Loucy (cell line): ENCODE data around the gene TAP1.
A peak's percentile ranks its signal among the peaks of the same experiment; 100 is the strongest.

Experiments
- H2AFZ ChIP-seq: fragments of 200-600 bp; sonication (generic); 2 replicates; pipeline ENCODE4 v1.6.0; 2016; ENCODE audit warnings: antibody characterized with exemption, mild to moderate bottlenecking, low read length, moderate library complexity
- H3F3A ChIP-seq: fragments of 200-600 bp; 2 replicates; pipeline ENCODE4 v1.6.0; 2016; ENCODE audit warnings: antibody characterized with exemption, low read depth, mild to moderate bottlenecking
- H3K27me3 ChIP-seq: fragments of 200-600 bp; sonication (generic); 2 replicates; pipeline ENCODE4 v1.6.1; 2014; ENCODE audit warnings: low read length, mild to moderate bottlenecking; ENCODE audit not compliant: insufficient read depth, poor library complexity, severe bottlenecking
- H3K36me3 ChIP-seq: fragments of 200-600 bp; sonication (generic); 2 replicates; pipeline ENCODE4 v1.6.1; 2016; ENCODE audit warnings: low read length; ENCODE audit not compliant: insufficient read depth
- H3K4me1 ChIP-seq: fragments of 200-600 bp; sonication (generic); 2 replicates; pipeline ENCODE4 v1.5.1; 2014; ENCODE audit warnings: low read length, mild to moderate bottlenecking; ENCODE audit not compliant: insufficient read depth, poor library complexity, severe bottlenecking
- H3K4me2 ChIP-seq: fragments of 200-600 bp; sonication (generic); 2 replicates; pipeline ENCODE4 v1.6.0; 2014; ENCODE audit warnings: antibody characterized with exemption, low read length, low read depth, mild to moderate bottlenecking; ENCODE audit not compliant: poor library complexity, severe bottlenecking
- H3K4me3 ChIP-seq: fragments of 200-600 bp; sonication (generic); 2 replicates; pipeline ENCODE4 v1.5.1; 2014; ENCODE audit warnings: low read length, mild to moderate bottlenecking, mixed read lengths; ENCODE audit not compliant: poor library complexity, severe bottlenecking
- H3K79me2 ChIP-seq: fragments of 200-600 bp; sonication (generic); 2 replicates; pipeline ENCODE4 v1.6.1; 2014; ENCODE audit warnings: low read length; ENCODE audit not compliant: insufficient read depth
- H3K9ac ChIP-seq: fragments of 200-600 bp; sonication (generic); 2 replicates; pipeline ENCODE4 v1.6.0; 2014; ENCODE audit warnings: mild to moderate bottlenecking, low read depth, low read length, moderate library complexity; ENCODE audit not compliant: poor library complexity, severe bottlenecking
- H3K9me2 ChIP-seq: fragments of 200-600 bp; sonication (generic); replicated peaks from 2 replicates; pipeline ENCODE4 v1.6.1; 2016; ENCODE audit warnings: low read depth, low read length, mixed read lengths
- H3K9me3 ChIP-seq: fragments of 200-600 bp; sonication (generic); 2 replicates; pipeline ENCODE4 v1.6.1; 2014; ENCODE audit warnings: mild to moderate bottlenecking, antibody characterized with exemption, low read length, low read depth; ENCODE audit not compliant: insufficient read depth
- H4K20me1 ChIP-seq: fragments of 200-600 bp; sonication (generic); 2 replicates; pipeline ENCODE4 v1.6.0; 2014; ENCODE audit warnings: antibody characterized with exemption, low read length, mild to moderate bottlenecking; ENCODE audit not compliant: insufficient read depth, poor library complexity, severe bottlenecking
- CTCF ChIP-seq: fragments of 200-600 bp; sonication (generic); conservative IDR thresholded peaks from 2 replicates; pipeline ENCODE4 v1.5.1; 2014; ENCODE audit warnings: mild to moderate bottlenecking, antibody characterized with exemption, low read length
- EZH2phosphoT487 ChIP-seq: fragments of 200-600 bp; IDR thresholded peaks from 2 replicates; pipeline ENCODE4 v1.6.1; 2018; ENCODE audit warnings: antibody characterized with exemption, mild to moderate bottlenecking, moderate library complexity, borderline replicate concordance

Gene TAP1

GRCh38 chr6:32852844-32853540, 512 bp downstream of the TAP1 start:
- Histone ChIP-seq H2AFZ (peak overlapping the region; percentile 44), H3K9me3 (no peaks in the 10 kb centered on the region), H3K9me2 (no peaks in the 10 kb centered on the region), H3K9ac (peak overlapping the region; percentile 99), H3K36me3 (peaks cover 19% of the 10 kb centered on the region; the same call in 1 of the 2 replicates), H3K4me1 (peaks cover 65% of the 10 kb centered on the region), H3K4me2 (peak overlapping the region; percentile 98), H3K79me2 (peaks cover 90% of the 10 kb centered on the region), H3F3A (peaks cover 5% of the 10 kb centered on the region; the same call in 1 of the 2 replicates), H3K27me3 (no peaks in the 10 kb centered on the region), H4K20me1 (peaks cover 30% of the 10 kb centered on the region), H3K4me3 (peak overlapping the region; percentile 95)
- no peak for TF ChIP-seq CTCF
- TF ChIP-seq EZH2phosphoT487 = no peak

- Histone ChIP-seq H3K9me2 (no peaks in the 10 kb centered on the region), H3K79me2 (peaks cover 93% of the 10 kb centered on the region), H3K4me2 (peak overlapping the region; percentile 98), H3F3A (peaks cover 2% of the 10 kb centered on the region; the same call in 1 of the 2 replicates), H3K9ac (peak overlapping the region; percentile 99), H2AFZ (no peak overlapping the region), H3K4me3 (peak overlapping the region; percentile 95), H3K27me3 (no peaks in the 10 kb centered on the region), H4K20me1 (peaks cover 33% of the 10 kb centered on the region), H3K9me3 (no peaks in the 10 kb centered on the region), H3K36me3 (peaks cover 26% of the 10 kb centered on the region; the same call in 1 of the 2 replicates), H3K4me1 (peaks cover 70% of the 10 kb centered on the region)
- TF ChIP-seq CTCF = no peak
- TF ChIP-seq EZH2phosphoT487 = no peak
Measured at GRCh38 chr6:32852018-32852843, 1.3 kb downstream of the TAP1 start.

- Histone ChIP-seq H3K79me2 (peaks cover 94% of the 10 kb centered on the region), H3F3A (peaks cover 9% of the 10 kb centered on the region), H3K9me3 (no peaks in the 10 kb centered on the region), H3K9ac (peak overlapping the region; percentile 99), H3K4me1 (peaks cover 73% of the 10 kb centered on the region), H2AFZ (no peak overlapping the region), H4K20me1 (peaks cover 37% of the 10 kb centered on the region), H3K4me3 (peak overlapping the region; percentile 95), H3K9me2 (no peaks in the 10 kb centered on the region), H3K4me2 (peak overlapping the region; percentile 98), H3K27me3 (no peaks in the 10 kb centered on the region), H3K36me3 (peaks cover 32% of the 10 kb centered on the region; the same call in 1 of the 2 replicates)
- TF ChIP-seq CTCF (no peak), EZH2phosphoT487 (no peak)
Measured at GRCh38 chr6:32851025-32851424, 2.5 kb downstream of the TAP1 start.
